ENCODE results near the gene DOCK1.

- TF ChIP-seq, protein P1, sequence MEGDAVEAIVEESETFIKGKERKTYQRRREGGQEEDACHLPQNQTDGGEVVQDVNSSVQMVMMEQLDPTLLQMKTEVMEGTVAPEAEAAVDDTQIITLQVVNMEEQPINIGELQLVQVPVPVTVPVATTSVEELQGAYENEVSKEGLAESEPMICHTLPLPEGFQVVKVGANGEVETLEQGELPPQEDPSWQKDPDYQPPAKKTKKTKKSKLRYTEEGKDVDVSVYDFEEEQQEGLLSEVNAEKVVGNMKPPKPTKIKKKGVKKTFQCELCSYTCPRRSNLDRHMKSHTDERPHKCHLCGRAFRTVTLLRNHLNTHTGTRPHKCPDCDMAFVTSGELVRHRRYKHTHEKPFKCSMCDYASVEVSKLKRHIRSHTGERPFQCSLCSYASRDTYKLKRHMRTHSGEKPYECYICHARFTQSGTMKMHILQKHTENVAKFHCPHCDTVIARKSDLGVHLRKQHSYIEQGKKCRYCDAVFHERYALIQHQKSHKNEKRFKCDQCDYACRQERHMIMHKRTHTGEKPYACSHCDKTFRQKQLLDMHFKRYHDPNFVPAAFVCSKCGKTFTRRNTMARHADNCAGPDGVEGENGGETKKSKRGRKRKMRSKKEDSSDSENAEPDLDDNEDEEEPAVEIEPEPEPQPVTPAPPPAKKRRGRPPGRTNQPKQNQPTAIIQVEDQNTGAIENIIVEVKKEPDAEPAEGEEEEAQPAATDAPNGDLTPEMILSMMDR (IDR thresholded peaks at IDR 0.05), result no peak
- no peak for TF ChIP-seq EZH2phosphoT487 (IDR thresholded peaks at IDR 0.05; ENCODE audit: borderline replicate concordance, low read depth)
- TF ChIP-seq EP300 (IDR thresholded peaks at IDR 0.05; ENCODE audit: borderline replicate concordance in 1 of 2, low read depth in 1 of 2, low read length in 1 of 2), result no peak
- no peak for TF ChIP-seq CHD2 (IDR thresholded peaks at IDR 0.05; ENCODE audit: low read length, partially characterized antibody)
- TF ChIP-seq RFX5 (IDR thresholded peaks at IDR 0.05; ENCODE audit: low read length), result no peak
- TF ChIP-seq TAF1 (IDR thresholded peaks at IDR 0.05; ENCODE audit: borderline replicate concordance, low read depth, low read length), result no peak
- TF ChIP-seq NRF1 (IDR thresholded peaks at IDR 0.05; ENCODE audit: low read depth, low read length), result no peak
- TF ChIP-seq RXRA (IDR thresholded peaks at IDR 0.05; ENCODE audit: borderline replicate concordance, low read depth), result no peak
- no peak for TF ChIP-seq MAX (IDR thresholded peaks at IDR 0.05; ENCODE audit: low read depth)
- TF ChIP-seq PBX3 (IDR thresholded peaks at IDR 0.05), result no peak
- no peak for TF ChIP-seq RAD21 (IDR thresholded peaks at IDR 0.05; ENCODE audit: low read length)
Measured at GRCh38 chr10:127227663-127228062, 322.4 kb downstream of the DOCK1 start.

All from SK-N-SH (cell line).